Liver (tissue), 9 donors: ENCODE data around the gene LYSMD2. TPM values are rescaled to one million over a fixed set of nuclear protein-coding genes. Genes with fewer than 3 reads are reported as not detected.

Experiments
- DNase-seq: peaks from one replicate; pipeline ENCODE4 v3.0.0-alpha.2; 2017; ENCODE audit warnings: low spot score
- H3K27ac ChIP-seq, 2 donors: one replicate each; pipeline ENCODE4 v1.7.0; 2013; ENCODE audit warnings: inconsistent platforms in 2 of 2, low read length in 2 of 2, control low read depth in 1 of 2, low read depth in 1 of 2, mild to moderate bottlenecking in 1 of 2
- H3K27me3 ChIP-seq, 4 donors: one replicate each; pipeline versions ENCODE4 v1.6.1 to v1.7.0; 2013; ENCODE audit warnings: low read length in 3 of 4, inconsistent platforms in 1 of 4, mild to moderate bottlenecking in 1 of 4, moderate library complexity in 1 of 4; ENCODE audit not compliant: control insufficient read depth in 4 of 4, insufficient read depth in 4 of 4
- H3K36me3 ChIP-seq, 4 donors: one replicate each; pipeline versions ENCODE4 v1.6.1 to v1.7.0; 2013; ENCODE audit warnings: low read length in 3 of 4, mild to moderate bottlenecking in 3 of 4, low read depth in 1 of 4, moderate library complexity in 1 of 4; ENCODE audit not compliant: control insufficient read depth in 4 of 4, insufficient read depth in 3 of 4
- H3K4me1 ChIP-seq, 4 donors: one replicate each; pipeline versions ENCODE4 v1.6.1 to v1.7.0; 2013; ENCODE audit warnings: low read length in 3 of 4, mild to moderate bottlenecking in 3 of 4, moderate library complexity in 1 of 4; ENCODE audit not compliant: control insufficient read depth in 4 of 4, insufficient read depth in 4 of 4
- H3K4me3 ChIP-seq, 3 donors: one replicate each; pipeline versions ENCODE4 v1.6.1 to v1.7.0; 2013; ENCODE audit warnings: low read length in 3 of 3, control low read depth in 1 of 3, low read depth in 1 of 3, mild to moderate bottlenecking in 1 of 3
- H3K9ac ChIP-seq, 2 donors: one replicate each; pipeline ENCODE4 v1.7.0; 2013; ENCODE audit warnings: low read length in 2 of 2, mild to moderate bottlenecking in 2 of 2, moderate library complexity in 2 of 2, control low read depth in 1 of 2, low read depth in 1 of 2
- H3K9me3 ChIP-seq, 4 donors: one replicate each; pipeline versions ENCODE4 v1.6.1 to v1.7.0; 2013; ENCODE audit warnings: low read length in 3 of 4; ENCODE audit not compliant: control insufficient read depth in 4 of 4
- ATF3 ChIP-seq: IDR thresholded peaks from 2 replicates; pipeline ENCODE4 v1.6.1; 2016; ENCODE audit warnings: antibody characterized with exemption
- CTCF ChIP-seq: fragments of 150-350 bp; IDR thresholded peaks from 2 replicates; pipeline ENCODE4 v1.5.1; 2017; ENCODE audit warnings: improper control_type of control experiment, low read depth, low read length; ENCODE audit not compliant: missing input control
- FOXA1 ChIP-seq: IDR thresholded peaks from 2 replicates; pipeline ENCODE4 v1.6.1; 2016; ENCODE audit warnings: antibody characterized with exemption
- FOXA2 ChIP-seq: IDR thresholded peaks from 2 replicates; pipeline ENCODE4 v1.6.1; 2016; ENCODE audit warnings: antibody characterized with exemption
- GABPA ChIP-seq, 2 donors: IDR thresholded peaks in 1 of 2; conservative IDR thresholded peaks in 1 of 2; 2 replicates each; pipeline ENCODE4 v1.6.1; 2016; ENCODE audit warnings: antibody characterized with exemption in 2 of 2, mild to moderate bottlenecking in 1 of 2, moderate library complexity in 1 of 2
- JUND ChIP-seq, 2 donors: IDR thresholded peaks; 2 replicates each; pipeline ENCODE4 v1.6.1; 2016; ENCODE audit warnings: antibody characterized with exemption in 2 of 2
- NR2F2 ChIP-seq: IDR thresholded peaks from 2 replicates; pipeline ENCODE4 v1.6.1; 2016; ENCODE audit warnings: antibody characterized with exemption
- REST ChIP-seq: IDR thresholded peaks from 2 replicates; pipeline ENCODE4 v1.6.1; 2016; ENCODE audit warnings: antibody characterized with exemption, mild to moderate bottlenecking
- RXRA ChIP-seq, 2 donors: IDR thresholded peaks; 2 replicates each; pipeline ENCODE4 v1.6.1; 2017 to 2018; ENCODE audit warnings: antibody characterized with exemption in 2 of 2, mild to moderate bottlenecking in 1 of 2
- TAF1 ChIP-seq: conservative IDR thresholded peaks from 2 replicates; pipeline ENCODE4 v1.6.1; 2016; ENCODE audit warnings: antibody characterized with exemption, mild to moderate bottlenecking
- WGBS: extraction: QIAGEN DNeasy Blood & Tissue Kit; methylation state at CpG from one replicate; pipeline ENCODE4 v1.1.7; 2013; 5-methylcytosine and 5-hydroxymethylcytosine counted together
- polyA plus RNA-seq, 2 donors: library from polyadenylated mRNA; stranded (reverse) in 1 of 2; unstranded in 1 of 2; fragments of 200-250 nt in 1 of 2; fragments of >200 nt in 1 of 2; fragmentation: Nextera tagmentation in 1 of 2; extraction: Ambion mirVana in 1 of 2; gene quantifications; one replicate each; pipeline versions ENCODE4 v1.2.1 to v1.2.3, GENCODE V29; 2013 to 2015
- total RNA-seq, 2 donors: library from RNA; depleted of rRNA; stranded (reverse); fragments of >200 nt; gene quantifications; one replicate each; pipeline ENCODE4 v1.2.3, GENCODE V29; 2014
- TF ChIP-seq, protein P1 (sequence below): IDR thresholded peaks from 2 replicates; pipeline ENCODE4 v1.6.1; 2016; ENCODE audit warnings: antibody characterized with exemption
- TF ChIP-seq, protein P2 (sequence below): IDR thresholded peaks from 2 replicates; pipeline ENCODE4 v1.6.1; 2016; ENCODE audit warnings: antibody characterized with exemption
- donor health status: healthy.
- donor health status: healthy.
- donor health status: healthy.
- donor health status: healthy.
- donor health status: healthy.

Gene LYSMD2
- total and polyA plus RNA-seq, 4 donors: 5.2 to 9.4 (median 6.5) TPM

GRCh38 chr15:51709031-51709430, 28.4 kb downstream of the LYSMD2 start (continued):
- TF ChIP-seq CTCF (no peak), NR2F2 (no peak)
- TF ChIP-seq, protein P1, sequence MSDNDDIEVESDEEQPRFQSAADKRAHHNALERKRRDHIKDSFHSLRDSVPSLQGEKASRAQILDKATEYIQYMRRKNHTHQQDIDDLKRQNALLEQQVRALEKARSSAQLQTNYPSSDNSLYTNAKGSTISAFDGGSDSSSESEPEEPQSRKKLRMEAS: no peak

DNA sequence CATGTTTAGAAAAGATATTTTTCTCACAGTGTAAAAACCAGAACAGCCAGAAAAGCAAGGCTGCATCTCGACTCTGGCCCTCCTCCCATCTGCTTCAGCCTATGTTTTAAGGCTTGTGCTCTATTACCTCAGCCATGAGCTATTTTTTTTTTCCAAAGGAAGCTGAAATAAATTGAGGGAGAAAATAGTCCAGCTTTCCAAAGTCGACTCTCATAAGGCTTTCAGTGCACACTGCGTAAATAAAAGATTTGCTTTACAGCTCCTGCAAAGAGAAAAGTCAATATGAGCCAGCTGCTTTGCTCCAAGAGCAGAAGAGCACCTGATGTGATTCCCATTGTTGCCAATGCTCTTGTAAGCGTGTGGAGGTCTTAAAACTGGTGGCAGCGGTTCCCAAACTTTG, 29.4 kb downstream of the LYSMD2 start:
- Histone ChIP-seq H3K4me3 (no peak overlapping the region), H3K27ac (no peak overlapping the region), H3K9ac (no peak overlapping the region), H3K9me3 (no peaks in the 10 kb centered on the region), H3K27me3 (no peaks in the 10 kb centered on the region), H3K4me1 (no peaks in the 10 kb centered on the region), H3K36me3 (no peaks in the 10 kb centered on the region)
- TF ChIP-seq, protein P2, sequence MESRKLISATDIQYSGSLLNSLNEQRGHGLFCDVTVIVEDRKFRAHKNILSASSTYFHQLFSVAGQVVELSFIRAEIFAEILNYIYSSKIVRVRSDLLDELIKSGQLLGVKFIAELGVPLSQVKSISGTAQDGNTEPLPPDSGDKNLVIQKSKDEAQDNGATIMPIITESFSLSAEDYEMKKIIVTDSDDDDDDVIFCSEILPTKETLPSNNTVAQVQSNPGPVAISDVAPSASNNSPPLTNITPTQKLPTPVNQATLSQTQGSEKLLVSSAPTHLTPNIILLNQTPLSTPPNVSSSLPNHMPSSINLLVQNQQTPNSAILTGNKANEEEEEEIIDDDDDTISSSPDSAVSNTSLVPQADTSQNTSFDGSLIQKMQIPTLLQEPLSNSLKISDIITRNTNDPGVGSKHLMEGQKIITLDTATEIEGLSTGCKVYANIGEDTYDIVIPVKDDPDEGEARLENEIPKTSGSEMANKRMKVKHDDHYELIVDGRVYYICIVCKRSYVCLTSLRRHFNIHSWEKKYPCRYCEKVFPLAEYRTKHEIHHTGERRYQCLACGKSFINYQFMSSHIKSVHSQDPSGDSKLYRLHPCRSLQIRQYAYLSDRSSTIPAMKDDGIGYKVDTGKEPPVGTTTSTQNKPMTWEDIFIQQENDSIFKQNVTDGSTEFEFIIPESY: no peak
- no peak for TF ChIP-seq RXRA (IDR thresholded peaks at IDR 0.05)
- TF ChIP-seq ATF3: no peak
- no peak for TF ChIP-seq TAF1
- no peak for TF ChIP-seq FOXA2
- TF ChIP-seq FOXA1: no peak
- TF ChIP-seq, protein P1: no peak
- TF ChIP-seq NR2F2: no peak
- TF ChIP-seq GABPA (IDR thresholded peaks at IDR 0.05 in 1 of 2, conservative IDR thresholded peaks at IDR 0.05 in 1 of 2): no peak
- WGBS: 58% methylated on average over 5 of the region's 5 CpGs
- DNase-seq: no peak

DNA sequence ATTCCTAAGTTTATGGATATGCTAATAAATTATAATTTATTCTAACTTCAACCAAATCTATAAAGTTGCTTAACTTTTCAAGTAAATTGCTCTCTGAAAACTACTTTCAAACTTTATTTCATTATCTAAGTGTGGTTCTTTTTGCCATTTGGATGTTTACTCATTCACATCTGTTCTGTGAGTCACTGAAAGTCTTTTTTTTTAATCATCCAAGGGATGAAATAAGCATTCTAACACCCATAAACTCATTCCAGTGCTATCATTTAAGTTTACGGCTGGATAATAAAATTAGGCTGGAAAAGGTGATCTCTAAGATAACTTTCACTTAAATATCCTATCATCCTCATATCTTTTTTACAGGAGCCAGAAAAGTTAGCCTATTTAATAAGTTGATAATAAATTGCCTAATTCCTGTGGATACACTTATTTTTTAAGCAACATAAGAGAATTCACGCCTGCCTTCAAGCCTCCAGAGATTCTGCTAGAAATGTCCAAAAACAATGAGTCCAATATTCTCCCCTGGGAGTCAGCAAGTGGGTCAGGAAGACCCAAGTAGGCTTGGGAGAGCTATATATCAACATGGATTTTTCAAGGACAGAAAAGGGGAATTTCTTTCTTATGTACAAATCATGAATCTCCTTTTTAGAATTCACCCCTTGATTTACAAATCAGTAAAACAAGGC, 30.4 kb downstream of the LYSMD2 start:
- Histone ChIP-seq H3K27me3 (no peaks in the 10 kb centered on the region), H3K4me1 (no peaks in the 10 kb centered on the region), H3K9ac (no peak overlapping the region), H3K9me3 (no peaks in the 10 kb centered on the region), H3K4me3 (no peak overlapping the region), H3K27ac (no peak overlapping the region), H3K36me3 (no peaks in the 10 kb centered on the region)
- TF ChIP-seq, protein P2: no peak
- TF ChIP-seq JUND (IDR thresholded peaks at IDR 0.05): no peak
- TF ChIP-seq ATF3: no peak
- no peak for TF ChIP-seq REST
- no peak for TF ChIP-seq FOXA2
- TF ChIP-seq TAF1: no peak
- TF ChIP-seq NR2F2: no peak
- DNase-seq: no peak
- 90% methylated on average over 2 of the region's 2 CpGs for WGBS
